Measurements from ENCODE around the gene GYG2. TPM values are rescaled to one million over a fixed set of nuclear protein-coding genes. Genes with fewer than 3 reads are reported as not detected.

The GYG2 gene
- total RNA-seq, 2 donors from 2014 or later, result 52.6 to 108 TPM

GRCh38 chrX:2871831-2872230, 43.1 kb downstream of the GYG2 start:
- H3K36me3 Mint-ChIP-seq (ENCODE audit: low read depth), result peaks cover 66% of the 10 kb centered on the region
- Histone ChIP-seq H3K4me3 (ENCODE audit: low read length) (no peak overlapping the region), H3K9ac (ENCODE audit: extremely low read depth, low read length, poor library complexity, severe bottlenecking) (no peak overlapping the region), H3K9me3 (ENCODE audit: control insufficient read depth, low read length) (peaks cover 9% of the 10 kb centered on the region), H3K36me3 (ENCODE audit: control insufficient read depth, insufficient read depth, low read length) (peaks cover 28% of the 10 kb centered on the region), H3K27me3 (ENCODE audit: control insufficient read depth, insufficient read depth, low read length, poor library complexity, severe bottlenecking) (no peaks in the 10 kb centered on the region), H3K4me1 (ENCODE audit: control insufficient read depth, insufficient read depth, low read length) (no peaks in the 10 kb centered on the region), H3K27ac (ENCODE audit: low read depth, low read length) (no peak overlapping the region)
- H3K9me3 Mint-ChIP-seq, result peaks cover 18% of the 10 kb centered on the region
- H3K27ac Mint-ChIP-seq, result peak overlapping the region; percentile 16
- no peak for DNase-seq
- H3K27me3 Mint-ChIP-seq (ENCODE audit: insufficient read depth), result no peaks in the 10 kb centered on the region
- no peak overlapping the region for H3K4me3 Mint-ChIP-seq
- 70 to 93% methylated on average over 2 of the region's 2 CpGs for WGBS, 2 experiments (ENCODE audit: insufficient coverage in 1 of 2, insufficient read length in 1 of 2)
- TF ChIP-seq, protein P1, sequence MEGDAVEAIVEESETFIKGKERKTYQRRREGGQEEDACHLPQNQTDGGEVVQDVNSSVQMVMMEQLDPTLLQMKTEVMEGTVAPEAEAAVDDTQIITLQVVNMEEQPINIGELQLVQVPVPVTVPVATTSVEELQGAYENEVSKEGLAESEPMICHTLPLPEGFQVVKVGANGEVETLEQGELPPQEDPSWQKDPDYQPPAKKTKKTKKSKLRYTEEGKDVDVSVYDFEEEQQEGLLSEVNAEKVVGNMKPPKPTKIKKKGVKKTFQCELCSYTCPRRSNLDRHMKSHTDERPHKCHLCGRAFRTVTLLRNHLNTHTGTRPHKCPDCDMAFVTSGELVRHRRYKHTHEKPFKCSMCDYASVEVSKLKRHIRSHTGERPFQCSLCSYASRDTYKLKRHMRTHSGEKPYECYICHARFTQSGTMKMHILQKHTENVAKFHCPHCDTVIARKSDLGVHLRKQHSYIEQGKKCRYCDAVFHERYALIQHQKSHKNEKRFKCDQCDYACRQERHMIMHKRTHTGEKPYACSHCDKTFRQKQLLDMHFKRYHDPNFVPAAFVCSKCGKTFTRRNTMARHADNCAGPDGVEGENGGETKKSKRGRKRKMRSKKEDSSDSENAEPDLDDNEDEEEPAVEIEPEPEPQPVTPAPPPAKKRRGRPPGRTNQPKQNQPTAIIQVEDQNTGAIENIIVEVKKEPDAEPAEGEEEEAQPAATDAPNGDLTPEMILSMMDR (conservative IDR thresholded peaks at IDR 0.05), result no peak
- peaks cover 6% of the 10 kb centered on the region for H3K4me1 Mint-ChIP-seq

- Mint-ChIP-seq H3K36me3 (ENCODE audit: low read depth) (peaks cover 67% of the 10 kb centered on the region), H3K27me3 (ENCODE audit: insufficient read depth) (no peaks in the 10 kb centered on the region), H3K9me3 (peaks cover 18% of the 10 kb centered on the region), H3K4me1 (peaks cover 6% of the 10 kb centered on the region), H3K4me3 (no peak overlapping the region), H3K27ac (no peak overlapping the region)
- Histone ChIP-seq H3K4me1 (ENCODE audit: control insufficient read depth, insufficient read depth, low read length) (no peaks in the 10 kb centered on the region), H3K27ac (ENCODE audit: low read depth, low read length) (no peak overlapping the region), H3K4me3 (ENCODE audit: low read length) (no peak overlapping the region), H3K36me3 (ENCODE audit: control insufficient read depth, insufficient read depth, low read length) (peaks cover 25% of the 10 kb centered on the region), H3K27me3 (ENCODE audit: control insufficient read depth, insufficient read depth, low read length, poor library complexity, severe bottlenecking) (no peaks in the 10 kb centered on the region), H3K9ac (ENCODE audit: extremely low read depth, low read length, poor library complexity, severe bottlenecking) (no peak overlapping the region), H3K9me3 (ENCODE audit: control insufficient read depth, low read length) (peaks cover 9% of the 10 kb centered on the region)
- 91 to 97% methylated on average over 4 to 6 of the region's 7 CpGs for WGBS, 2 experiments (ENCODE audit: insufficient coverage in 1 of 2, insufficient read length in 1 of 2)
- DNase-seq, result no peak
- TF ChIP-seq, protein P1 (conservative IDR thresholded peaks at IDR 0.05), result no peak
These were observed 44.0 kb downstream of the GYG2 start for GRCh38 chrX:2872671-2873277.

GRCh38 chrX:2874222-2875135, 45.7 kb downstream of the GYG2 start:
- 89 to 100% methylated on average over 1 to 5 of the region's 5 CpGs for WGBS, 2 experiments (ENCODE audit: insufficient coverage in 1 of 2, insufficient read length in 1 of 2)
- peaks cover 9% of the 10 kb centered on the region for H3K9me3 ChIP-seq (ENCODE audit: control insufficient read depth, low read length)
- H3K27me3 ChIP-seq (ENCODE audit: control insufficient read depth, insufficient read depth, low read length, poor library complexity, severe bottlenecking), result no peaks in the 10 kb centered on the region
- no peaks in the 10 kb centered on the region for H3K27me3 Mint-ChIP-seq (ENCODE audit: insufficient read depth)
- H3K4me1 Mint-ChIP-seq, result peaks cover 6% of the 10 kb centered on the region
- H3K9ac ChIP-seq (ENCODE audit: extremely low read depth, low read length, poor library complexity, severe bottlenecking), result no peak overlapping the region
- H3K27ac Mint-ChIP-seq, result no peak overlapping the region
- no peak overlapping the region for H3K4me3 Mint-ChIP-seq
- TF ChIP-seq, protein P1 (conservative IDR thresholded peaks at IDR 0.05), result no peak
- no peak overlapping the region for H3K27ac ChIP-seq (ENCODE audit: low read depth, low read length)
- H3K36me3 ChIP-seq (ENCODE audit: control insufficient read depth, insufficient read depth, low read length), result peaks cover 16% of the 10 kb centered on the region
- H3K4me3 ChIP-seq (ENCODE audit: low read length), result no peak overlapping the region
- DNase-seq, result no peak
- peaks cover 59% of the 10 kb centered on the region for H3K36me3 Mint-ChIP-seq (ENCODE audit: low read depth)
- no peaks in the 10 kb centered on the region for H3K4me1 ChIP-seq (ENCODE audit: control insufficient read depth, insufficient read depth, low read length)
- peaks cover 18% of the 10 kb centered on the region for H3K9me3 Mint-ChIP-seq
